ENCODE measurements around the gene KIF5A. TPM values are rescaled to one million over a fixed set of nuclear protein-coding genes. Genes with fewer than 3 reads are reported as not detected.

KIF5A gene
- total and polyA plus RNA-seq, 2 of the 13 experiments (the other 11 are each of a cell fraction or from before 2014, with no cell fraction given), result 1.6 to 11.9 TPM

GRCh38 chr12:57547288-57548012, 2.4 kb upstream of the KIF5A start (continued):
- TF ChIP-seq CREB1 (IDR thresholded peaks at IDR 0.05) (peak; percentile 41; the same call in 1 of the 2 replicates), CREB1 (CRISPR knock-in tag; IDR thresholded peaks at IDR 0.05) (peak; percentile 92), MAF1 (CRISPR knock-in tag; IDR thresholded peaks at IDR 0.05; ENCODE audit: borderline replicate concordance) (no peak), ZNF326 (CRISPR knock-in tag; IDR thresholded peaks at IDR 0.05; ENCODE audit: borderline replicate concordance) (no peak), AHDC1 (CRISPR knock-in tag; IDR thresholded peaks at IDR 0.05; ENCODE audit: borderline replicate concordance) (no peak), ATF7 (IDR thresholded peaks at IDR 0.05) (peak; percentile 92; the same call in 1 of the 2 replicates), ATF7 (CRISPR knock-in tag; IDR thresholded peaks at IDR 0.05) (peak; percentile 97; the same call in 1 of the 2 replicates), TFAP4 (IDR thresholded peaks at IDR 0.05; ENCODE audit: borderline replicate concordance, low read depth) (0 out of 2 replicates have a peak, but pooled peaks have one; percentile 14), LBX2 (CRISPR knock-in tag; IDR thresholded peaks at IDR 0.05; ENCODE audit: borderline replicate concordance) (no peak), MIER3 (CRISPR knock-in tag; IDR thresholded peaks at IDR 0.05; ENCODE audit: borderline replicate concordance) (0 out of 2 replicates have a peak, but pooled peaks have one; percentile 24), ZNF768 (CRISPR knock-in tag; IDR thresholded peaks at IDR 0.05) (no peak), CEBPG (CRISPR knock-in tag; IDR thresholded peaks at IDR 0.05) (peak; percentile 75), TFDP2 (CRISPR knock-in tag; IDR thresholded peaks at IDR 0.05) (peak; percentile 11; the same call in 1 of the 2 replicates), BRF2 (CRISPR knock-in tag; IDR thresholded peaks at IDR 0.05) (no peak), IRF2 (CRISPR knock-in tag; IDR thresholded peaks at IDR 0.05) (peak; percentile 83), HOXA5 (CRISPR knock-in tag; IDR thresholded peaks at IDR 0.05) (no peak), IRF9 (CRISPR knock-in tag; IDR thresholded peaks at IDR 0.05; ENCODE audit: borderline replicate concordance) (no peak), ZNF607 (CRISPR knock-in tag; IDR thresholded peaks at IDR 0.05; ENCODE audit: borderline replicate concordance) (0 out of 2 replicates have a peak, but pooled peaks have one; percentile 7), HCFC1 (IDR thresholded peaks at IDR 0.05; ENCODE audit: low read depth, low read length) (peak; percentile 89), SAFB2 (CRISPR knock-in tag; IDR thresholded peaks at IDR 0.05; ENCODE audit: borderline replicate concordance, low read depth) (no peak)
